Keratinocyte (primary cell): ENCODE data around the gene ZBTB1.

Source experiments
- EZH2 ChIP-seq: IDR thresholded peaks from one replicate; pipeline ENCODE4 v1.6.1; 2012; ENCODE audit warnings: inconsistent platforms, mild to moderate bottlenecking, low read length, moderate library complexity
- TF ChIP-seq, protein P1 (sequence below), 3 experiments: IDR thresholded peaks in 1 of 3; conservative IDR thresholded peaks in 1 of 3; optimal IDR thresholded peaks in 1 of 3; 2 replicates in 2 of 3; 3 replicates in 1 of 3; pipeline versions ENCODE3 to v1.5.1; 2011; ENCODE audit warnings: low read length in 3 of 3, mild to moderate bottlenecking in 3 of 3, moderate library complexity in 2 of 3, control low read depth in 1 of 3, inconsistent platforms in 1 of 3; ENCODE audit not compliant: insufficient read depth in 2 of 3; ENCODE audit errors: extremely low read depth in 1 of 3

DNA sequence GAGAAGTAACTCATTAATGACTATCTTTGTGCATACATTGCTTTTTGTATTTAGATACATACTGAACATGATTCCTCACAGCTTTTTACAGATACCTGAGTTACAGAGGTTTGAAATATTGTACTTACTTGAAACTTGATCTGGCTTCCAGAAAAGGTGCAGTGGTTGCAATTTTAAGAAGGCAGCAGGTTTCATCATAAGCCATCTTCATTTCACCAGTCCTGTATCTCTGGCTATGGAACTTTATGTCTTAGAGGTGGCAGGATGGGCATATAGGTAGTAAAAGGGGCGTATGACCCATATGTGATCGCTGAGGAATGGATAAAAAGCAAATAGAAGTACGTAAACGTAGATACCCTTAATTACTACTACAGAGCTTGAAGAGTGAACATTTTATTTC lies 13.7 kb downstream of the ZBTB1 start:
- TF ChIP-seq, protein P1, sequence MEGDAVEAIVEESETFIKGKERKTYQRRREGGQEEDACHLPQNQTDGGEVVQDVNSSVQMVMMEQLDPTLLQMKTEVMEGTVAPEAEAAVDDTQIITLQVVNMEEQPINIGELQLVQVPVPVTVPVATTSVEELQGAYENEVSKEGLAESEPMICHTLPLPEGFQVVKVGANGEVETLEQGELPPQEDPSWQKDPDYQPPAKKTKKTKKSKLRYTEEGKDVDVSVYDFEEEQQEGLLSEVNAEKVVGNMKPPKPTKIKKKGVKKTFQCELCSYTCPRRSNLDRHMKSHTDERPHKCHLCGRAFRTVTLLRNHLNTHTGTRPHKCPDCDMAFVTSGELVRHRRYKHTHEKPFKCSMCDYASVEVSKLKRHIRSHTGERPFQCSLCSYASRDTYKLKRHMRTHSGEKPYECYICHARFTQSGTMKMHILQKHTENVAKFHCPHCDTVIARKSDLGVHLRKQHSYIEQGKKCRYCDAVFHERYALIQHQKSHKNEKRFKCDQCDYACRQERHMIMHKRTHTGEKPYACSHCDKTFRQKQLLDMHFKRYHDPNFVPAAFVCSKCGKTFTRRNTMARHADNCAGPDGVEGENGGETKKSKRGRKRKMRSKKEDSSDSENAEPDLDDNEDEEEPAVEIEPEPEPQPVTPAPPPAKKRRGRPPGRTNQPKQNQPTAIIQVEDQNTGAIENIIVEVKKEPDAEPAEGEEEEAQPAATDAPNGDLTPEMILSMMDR (optimal IDR thresholded peaks at IDR 0.05 in 1 of 3, IDR thresholded peaks at IDR 0.05 in 1 of 3, conservative IDR thresholded peaks at IDR 0.05 in 1 of 3; ENCODE audit: extremely low read depth in 1 of 3, insufficient read depth in 2 of 3, low read length in 3 of 3), result no peak
- TF ChIP-seq EZH2, result no peak
